NB4 (cell line): Measurements from ENCODE around the gene LEP.

Experiments
- DNase-seq: peaks from one replicate; pipeline ENCODE4 v3.0.0; 2010; ENCODE audit warnings: low read depth
- H3K4me3 ChIP-seq: one replicate; pipeline ENCODE4 v1.5.1; 2011; ENCODE audit warnings: mild to moderate bottlenecking, low read depth, low read length, moderate library complexity
- CTCF ChIP-seq: IDR thresholded peaks from one replicate; pipeline ENCODE4 v1.5.1; 2012; ENCODE audit warnings: low read depth, low read length
- MYC ChIP-seq: IDR thresholded peaks from 2 replicates; pipeline ENCODE4 v1.6.1; 2011; ENCODE audit warnings: low read depth, low read length
- POLR2A ChIP-seq: IDR thresholded peaks from 2 replicates; pipeline ENCODE4 v1.6.1; 2011; ENCODE audit warnings: mild to moderate bottlenecking; ENCODE audit not compliant: insufficient read length; ENCODE audit errors: extremely low read depth
- TF ChIP-seq, protein P1 (sequence below): IDR thresholded peaks from 2 replicates; pipeline ENCODE4 v1.6.1; 2011; ENCODE audit warnings: low read depth, low read length

The LEP gene

GRCh38 chr7:128209229-128210035 is 31.6 kb upstream of the LEP start:
- peak; percentile 86 for DNase-seq
- TF ChIP-seq MYC (peak; percentile 83), CTCF (peak; percentile 100), POLR2A (no peak)
- TF ChIP-seq, protein P1, sequence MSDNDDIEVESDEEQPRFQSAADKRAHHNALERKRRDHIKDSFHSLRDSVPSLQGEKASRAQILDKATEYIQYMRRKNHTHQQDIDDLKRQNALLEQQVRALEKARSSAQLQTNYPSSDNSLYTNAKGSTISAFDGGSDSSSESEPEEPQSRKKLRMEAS: peak; percentile 96
- no peak overlapping the region for H3K4me3 ChIP-seq

GRCh38 chr7:128210036-128210347 is 31.1 kb upstream of the LEP start:
- no peak for DNase-seq
- TF ChIP-seq MYC (no peak), CTCF (no peak), POLR2A (no peak)
- TF ChIP-seq, protein P1: no peak
- H3K4me3 ChIP-seq: no peak overlapping the region

- TF ChIP-seq POLR2A (no peak), MYC (no peak), CTCF (no peak)
- TF ChIP-seq, protein P1: no peak
- no peak for DNase-seq
- H3K4me3 ChIP-seq: no peak overlapping the region
These were observed 30.2 kb upstream of the LEP start for GRCh38 chr7:128210590-128211570.

GRCh38 chr7:128211626-128212025 is 29.5 kb upstream of the LEP start:
- DNase-seq: no peak

GRCh38 chr7:128214463-128214862 is 26.6 kb upstream of the LEP start:
- H3K4me3 ChIP-seq: no peak overlapping the region
- TF ChIP-seq, protein P1: no peak
- no peak for TF ChIP-seq POLR2A
- TF ChIP-seq MYC: no peak
- no peak for TF ChIP-seq CTCF
- no peak for DNase-seq

More at GRCh38 chr7:128211626-128212025, 29.5 kb upstream of the LEP start:
- TF ChIP-seq, protein P1: no peak
- no peak overlapping the region for H3K4me3 ChIP-seq
